HepG2 (cell line): Measurements from ENCODE around the gene LAMTOR1. TPM values are rescaled to one million over a fixed set of nuclear protein-coding genes. Genes with fewer than 3 reads are reported as not detected.

Experiments used
- FUBP1 ChIP-seq: sonication (generic); formaldehyde crosslinking; IDR thresholded peaks from 2 replicates; pipeline ENCODE4 v1.5.1; 2020; ENCODE audit warnings: missing genetic modification reagents, mild to moderate bottlenecking, borderline replicate concordance
- GATA4 ChIP-seq: sonication (generic); IDR thresholded peaks from 2 replicates; pipeline ENCODE4 v1.6.1; 2016; ENCODE audit warnings: antibody characterized with exemption, low read depth, borderline replicate concordance
- HNF1B ChIP-seq: sonication (generic); formaldehyde crosslinking; IDR thresholded peaks from 2 replicates; pipeline ENCODE4 v1.5.1; 2020; ENCODE audit warnings: mild to moderate bottlenecking, moderate library complexity, missing genetic modification reagents
- JARID2 ChIP-seq: sonication (generic); formaldehyde crosslinking; IDR thresholded peaks from 2 replicates; pipeline ENCODE4 v1.8.1; 2023; ENCODE audit warnings: missing genetic modification reagents, inconsistent platforms; ENCODE audit not compliant: insufficient replicate concordance
- POLR2G ChIP-seq: fragments of 200-400 bp; formaldehyde crosslinking; IDR thresholded peaks from 2 replicates; pipeline ENCODE4 v1.6.1; 2018; ENCODE audit warnings: mild to moderate bottlenecking, low read depth, low read length, moderate library complexity
- REL ChIP-seq: sonication (generic); formaldehyde crosslinking; conservative IDR thresholded peaks from 2 replicates; pipeline ENCODE4 v1.8.0; 2022; ENCODE audit warnings: mild to moderate bottlenecking, missing genetic modification reagents, moderate library complexity
- RNF219 ChIP-seq: sonication (generic); formaldehyde crosslinking; IDR thresholded peaks from 2 replicates; pipeline ENCODE4 v1.5.0; 2020; ENCODE audit warnings: mild to moderate bottlenecking, missing genetic modification reagents
- SALL1 ChIP-seq: sonication (generic); formaldehyde crosslinking; IDR thresholded peaks from 2 replicates; pipeline ENCODE4 v1.8.0; 2022; ENCODE audit warnings: mild to moderate bottlenecking, missing genetic modification reagents
- TAF1 ChIP-seq: sonication (generic); formaldehyde crosslinking; IDR thresholded peaks from 2 replicates; pipeline ENCODE4 v1.4.0; 2020; ENCODE audit warnings: missing genetic modification reagents
- TERF1 ChIP-seq: sonication (generic); formaldehyde crosslinking; IDR thresholded peaks from 2 replicates; pipeline ENCODE4 v1.8.0; 2022; ENCODE audit warnings: mild to moderate bottlenecking, missing genetic modification reagents, moderate library complexity
- ZNF563 ChIP-seq: sonication (generic); formaldehyde crosslinking; IDR thresholded peaks from 2 replicates; pipeline ENCODE4 v1.8.0; 2022; ENCODE audit warnings: mild to moderate bottlenecking, moderate library complexity, missing genetic modification reagents
- ZNF772 ChIP-seq: sonication (generic); formaldehyde crosslinking; IDR thresholded peaks from 2 replicates; pipeline ENCODE4 v1.5.0; 2020; ENCODE audit warnings: mild to moderate bottlenecking, missing genetic modification reagents
- ZNF788 ChIP-seq: sonication (generic); formaldehyde crosslinking; IDR thresholded peaks from 2 replicates; pipeline ENCODE4 v1.5.0; 2020; ENCODE audit warnings: mild to moderate bottlenecking, missing genetic modification reagents, borderline replicate concordance
- ZUFSP ChIP-seq: sonication (generic); formaldehyde crosslinking; IDR thresholded peaks from 2 replicates; pipeline ENCODE4 v1.9.0; 2021; ENCODE audit warnings: missing genetic modification reagents, mild to moderate bottlenecking, borderline replicate concordance
- polyA plus RNA-seq, 8 experiments: library from polyadenylated mRNA; depleted of rRNA in 3 of 8; stranded (reverse) in 7 of 8; unstranded in 1 of 8; fragments of >200 nt; fragmentation: Illumina TruSeq in 4 of 8; extraction: Trizol in 4 of 8; gene quantifications; 2 replicates each; pipeline versions ENCODE4 v1.2.1 to v1.2.3, GENCODE V29; 2011 to 2016; ENCODE audit warnings: low read depth in 4 of 8, missing spikeins in 1 of 8, mixed read lengths in 1 of 8; ENCODE audit not compliant: insufficient read depth in 1 of 8
- total RNA-seq, 5 experiments: library from RNA; depleted of rRNA; stranded (reverse); fragments of >200 nt; fragmentation: Illumina TruSeq; extraction: Trizol; gene quantifications; 2 replicates each; pipeline ENCODE4 v1.2.3, GENCODE V29; 2016; ENCODE audit warnings: low read depth in 1 of 5
- TF ChIP-seq, protein P1 (sequence below): sonication (generic); formaldehyde crosslinking; IDR thresholded peaks from 2 replicates; pipeline ENCODE4 v1.4.0; 2020; ENCODE audit warnings: missing genetic modification reagents
- TF ChIP-seq, protein P2 (sequence below): sonication (generic); formaldehyde crosslinking; IDR thresholded peaks from 2 replicates; pipeline ENCODE4 v1.4.0; 2020; ENCODE audit warnings: missing genetic modification reagents

LAMTOR1 gene
- total and polyA plus RNA-seq, 2 of the 13 experiments (the other 11 are each of a cell fraction or from before 2014, with no cell fraction given): 60.4 to 66.0 TPM

DNA sequence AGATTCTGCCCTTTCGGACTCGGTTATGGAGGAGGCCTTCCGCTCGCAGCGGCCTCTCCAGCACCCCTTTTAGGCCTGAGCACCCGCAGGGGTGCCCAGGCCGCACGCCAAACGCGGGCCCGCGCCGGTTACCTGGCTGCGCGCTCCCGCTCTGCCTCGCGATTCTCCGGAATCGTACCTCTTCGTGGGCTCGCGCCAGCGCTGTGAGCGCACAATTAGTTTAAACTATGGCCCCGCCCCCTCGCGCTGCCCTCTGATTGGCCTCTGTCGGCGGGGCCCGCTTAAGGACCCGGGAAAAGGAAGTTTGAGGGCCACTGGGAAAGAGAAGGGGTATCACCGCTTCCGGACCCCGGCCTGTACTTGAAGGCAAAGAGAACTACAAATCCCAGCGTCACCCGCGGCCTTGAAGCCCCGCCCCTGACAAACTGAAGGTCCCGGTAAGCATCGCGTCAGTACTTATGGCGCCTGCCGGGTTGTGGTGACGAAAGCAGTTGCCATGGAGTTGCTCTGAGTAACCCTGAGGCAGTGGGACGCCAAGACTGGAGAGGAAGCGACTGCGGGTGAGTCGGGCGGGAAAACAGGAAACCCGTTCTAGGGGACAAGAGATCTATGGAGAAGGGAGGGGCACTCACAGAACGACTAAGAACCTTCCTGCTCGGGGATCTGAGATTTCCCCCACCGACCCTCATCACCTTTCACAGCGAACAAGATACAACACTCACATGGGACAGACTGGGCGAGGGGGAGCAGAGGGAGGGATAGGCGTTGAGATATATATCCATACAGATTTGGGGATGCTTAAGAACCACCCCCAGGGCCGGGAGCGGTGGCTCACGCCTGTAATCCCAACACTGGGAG lies 22.5 kb downstream of the LAMTOR1 start, which contains the start of the genes LRRC51 and NUMA1 (continued):
- TF ChIP-seq GATA4 (no peak), ZNF788 (CRISPR knock-in tag) (no peak; the same call in 1 of the 2 replicates), FUBP1 (CRISPR knock-in tag) (no peak), JARID2 (no peak), ZNF772 (0 out of 2 replicates have a peak, but pooled peaks have one; percentile 46), ZUFSP (CRISPR knock-in tag) (no peak), REL (CRISPR knock-in tag) (0 out of 2 replicates have a peak, but pooled peaks have one; percentile 55), SALL1 (CRISPR knock-in tag) (peak; percentile 67; the same call in 1 of the 2 replicates), TERF1 (no peak), RNF219 (no peak), HNF1B (CRISPR knock-in tag) (peak; percentile 76), ZNF563 (no peak), TAF1 (CRISPR knock-in tag) (peak; percentile 64; the same call in 1 of the 2 replicates), POLR2G (peak; percentile 82)
- TF ChIP-seq, protein P1, sequence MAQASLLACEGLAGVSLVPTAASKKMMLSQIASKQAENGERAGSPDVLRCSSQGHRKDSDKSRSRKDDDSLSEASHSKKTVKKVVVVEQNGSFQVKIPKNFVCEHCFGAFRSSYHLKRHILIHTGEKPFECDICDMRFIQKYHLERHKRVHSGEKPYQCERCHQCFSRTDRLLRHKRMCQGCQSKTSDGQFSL (CRISPR knock-in tag): peak; percentile 72
- TF ChIP-seq, protein P2, sequence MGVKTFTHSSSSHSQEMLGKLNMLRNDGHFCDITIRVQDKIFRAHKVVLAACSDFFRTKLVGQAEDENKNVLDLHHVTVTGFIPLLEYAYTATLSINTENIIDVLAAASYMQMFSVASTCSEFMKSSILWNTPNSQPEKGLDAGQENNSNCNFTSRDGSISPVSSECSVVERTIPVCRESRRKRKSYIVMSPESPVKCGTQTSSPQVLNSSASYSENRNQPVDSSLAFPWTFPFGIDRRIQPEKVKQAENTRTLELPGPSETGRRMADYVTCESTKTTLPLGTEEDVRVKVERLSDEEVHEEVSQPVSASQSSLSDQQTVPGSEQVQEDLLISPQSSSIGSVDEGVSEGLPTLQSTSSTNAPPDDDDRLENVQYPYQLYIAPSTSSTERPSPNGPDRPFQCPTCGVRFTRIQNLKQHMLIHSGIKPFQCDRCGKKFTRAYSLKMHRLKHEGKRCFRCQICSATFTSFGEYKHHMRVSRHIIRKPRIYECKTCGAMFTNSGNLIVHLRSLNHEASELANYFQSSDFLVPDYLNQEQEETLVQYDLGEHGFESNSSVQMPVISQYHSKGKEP (CRISPR knock-in tag): no peak
